HCT116 (cell line): ENCODE data around the gene ARHGEF17. TPM values are rescaled to one million over a fixed set of nuclear protein-coding genes. Genes with fewer than 3 reads are reported as not detected.

Experiments used
- ATAC-seq: fragments of 200-7000 bp; cut with Tn5 transposase; 2 replicates; pipeline ENCODE4 v1.9.1; 2020; ENCODE audit warnings: mild to moderate bottlenecking, moderate library complexity
- BruUV-seq: library from RNA; stranded (reverse); fragments of 400-500 nt; replicated peaks from 2 replicates; lab custom pipeline; 2021; lab: Mats Ljungman, UMichigan
- CTCF ChIA-PET: fragments of 300-600 bp; sonication (Branson Sonifier 250); formaldehyde crosslinking; loops from one replicate; lab custom pipeline; 2021; ENCODE audit warnings: antibody characterized with exemption; lab: Charles Lee
- POLR2A ChIA-PET: fragments of 300-600, 350-600 bp; sonication (Branson Sonifier 250); formaldehyde crosslinking; loops from one replicate; lab custom pipeline; 2021; ENCODE audit warnings: antibody characterized with exemption; lab: Charles Lee
- RAD21 ChIA-PET, 2 experiments: fragments of 300-600 bp; sonication (Branson Sonifier 250); formaldehyde crosslinking; loops; one replicate each; lab custom pipeline; 2023; ENCODE audit warnings: low total read pairs in 2 of 2; ENCODE audit not compliant: uncharacterized antibody in 2 of 2, unreplicated experiment in 2 of 2, low non-redundant PET in 1 of 2; lab: Charles Lee
- DNase-seq: peaks from one replicate; pipeline ENCODE4 v3.0.0-alpha.2; 2010; ENCODE audit warnings: low read depth, low spot score
- H2AFZ ChIP-seq: fragments of 200-600 bp; shearing (Covaris generic), sonication (generic); 2 replicates; pipeline ENCODE4 v1.6.1; 2017; ENCODE audit warnings: low read depth, mixed run types, mixed read lengths, antibody characterized with exemption, low read length; ENCODE audit not compliant: poor library complexity, severe bottlenecking
- H3K27ac ChIP-seq: 2 replicates; pipeline ENCODE4 v1.5.1; 2012; ENCODE audit warnings: low read depth, low read length
- H3K27me3 ChIP-seq: fragments of 200-600 bp; sonication (generic); 2 replicates; pipeline ENCODE4 v1.6.1; 2016; ENCODE audit warnings: mixed run types, low read length, mixed read lengths; ENCODE audit not compliant: insufficient read depth
- H3K36me3 ChIP-seq, 2 experiments: fragments of 200-500 bp in 1 of 2; fragments of 200-600 bp in 1 of 2; sonication (Bioruptor generic) in 1 of 2; sonication (generic) in 1 of 2; 2 replicates each; pipeline versions ENCODE4 v1.5.1 to v1.6.1; 2014 to 2016; ENCODE audit warnings: low read length in 2 of 2, inconsistent platforms in 1 of 2, mixed read lengths in 1 of 2, mixed run types in 1 of 2; ENCODE audit not compliant: insufficient read depth in 2 of 2, control insufficient read depth in 1 of 2
- H3K4me1 ChIP-seq, 2 experiments: fragments of 200-600 bp in 1 of 2; sonication (generic) in 1 of 2; 2 replicates each; pipeline versions ENCODE4 v1.5.1 to v1.6.1; 2012 to 2017; ENCODE audit warnings: low read length in 2 of 2, inconsistent platforms in 1 of 2, mild to moderate bottlenecking in 1 of 2, mixed read lengths in 1 of 2, mixed run types in 1 of 2, moderate library complexity in 1 of 2; ENCODE audit not compliant: insufficient read depth in 2 of 2, control insufficient read depth in 1 of 2
- H3K4me2 ChIP-seq: fragments of 200-600 bp; sonication (generic); 2 replicates; pipeline ENCODE4 v1.6.1; 2017; ENCODE audit warnings: mixed run types, low read length, mixed read lengths
- H3K4me3 ChIP-seq, 2 experiments: fragments of 200-600 bp in 1 of 2; sonication (generic) in 1 of 2; replicated peaks in 1 of 2; 2 replicates each; pipeline ENCODE4 v1.5.1; 2011 to 2016; ENCODE audit warnings: low read length in 2 of 2, control low read depth in 1 of 2, low read depth in 1 of 2, mild to moderate bottlenecking in 1 of 2, mixed read lengths in 1 of 2, mixed run types in 1 of 2
- H3K79me2 ChIP-seq: fragments of 200-600 bp; sonication (generic); 2 replicates; pipeline ENCODE4 v1.6.1; 2017; ENCODE audit warnings: mild to moderate bottlenecking, mixed run types, low read length, moderate library complexity, mixed read lengths; ENCODE audit not compliant: insufficient read depth
- H3K9ac ChIP-seq: fragments of 200-600 bp; sonication (generic); 2 replicates; pipeline ENCODE4 v1.6.1; 2016; ENCODE audit warnings: low read length, mixed read lengths
- H3K9me2 ChIP-seq: fragments of 200-600 bp; sonication (generic), shearing (Covaris generic); 2 replicates; pipeline ENCODE4 v1.6.1; 2017; ENCODE audit warnings: mixed run types, mild to moderate bottlenecking, moderate library complexity; ENCODE audit not compliant: insufficient read depth
- H3K9me3 ChIP-seq, 2 experiments: fragments of 200-500 bp in 1 of 2; fragments of 200-600 bp in 1 of 2; sonication (Bioruptor generic) in 1 of 2; sonication (generic) in 1 of 2; 2 replicates each; pipeline ENCODE4 v1.6.1; 2014 to 2017; ENCODE audit warnings: low read length in 2 of 2, mixed read lengths in 2 of 2, inconsistent platforms in 1 of 2, low read depth in 1 of 2, mild to moderate bottlenecking in 1 of 2, mixed run types in 1 of 2, moderate library complexity in 1 of 2; ENCODE audit not compliant: control insufficient read depth in 1 of 2, insufficient read depth in 1 of 2
- H4K20me1 ChIP-seq: fragments of 200-600 bp; sonication (generic), shearing (Covaris generic); 2 replicates; pipeline ENCODE4 v1.6.1; 2017; ENCODE audit warnings: mixed run types, mild to moderate bottlenecking, moderate library complexity; ENCODE audit not compliant: insufficient read depth
- ATF3 ChIP-seq: IDR thresholded peaks from 2 replicates; pipeline ENCODE4 v1.6.1; 2012
- CBX3 ChIP-seq: IDR thresholded peaks from 2 replicates; pipeline ENCODE4 v1.6.1; 2012; ENCODE audit warnings: low read depth
- CEBPB ChIP-seq: IDR thresholded peaks from 2 replicates; pipeline ENCODE4 v1.6.1; 2012; ENCODE audit warnings: low read depth
- CTCF ChIP-seq, 3 experiments: fragments of 200-600 bp in 1 of 3; sonication (generic) in 1 of 3; IDR thresholded peaks in 2 of 3; conservative IDR thresholded peaks in 1 of 3; 2 replicates each; pipeline ENCODE4 v1.5.1; 2012 to 2017; ENCODE audit warnings: low read depth in 2 of 3, low read length in 2 of 3, antibody characterized with exemption in 1 of 3, borderline replicate concordance in 1 of 3, control low read depth in 1 of 3, mild to moderate bottlenecking in 1 of 3, mixed read lengths in 1 of 3, mixed run types in 1 of 3, moderate library complexity in 1 of 3; ENCODE audit not compliant: insufficient read depth in 1 of 3
- EGR1 ChIP-seq: IDR thresholded peaks from 2 replicates; pipeline ENCODE4 v1.6.1; 2012; ENCODE audit warnings: low read depth
- ELF1 ChIP-seq: IDR thresholded peaks from 2 replicates; pipeline ENCODE4 v1.6.1; 2012; ENCODE audit warnings: low read depth, borderline replicate concordance
- EZH2 ChIP-seq: fragments of 200-600 bp; sonication (generic); IDR thresholded peaks from 2 replicates; pipeline ENCODE4 v1.6.1; 2017; ENCODE audit warnings: antibody characterized with exemption, mixed run types
- FOSL1 ChIP-seq: IDR thresholded peaks from 2 replicates; pipeline ENCODE4 v1.6.1; 2012; ENCODE audit warnings: low read depth
- JUND ChIP-seq: IDR thresholded peaks from 2 replicates; pipeline ENCODE4 v1.6.1; 2012
- POLR2A ChIP-seq: IDR thresholded peaks from 2 replicates; pipeline ENCODE4 v1.7.0; 2011; ENCODE audit warnings: borderline replicate concordance; ENCODE audit not compliant: insufficient read depth, insufficient read length; ENCODE audit errors: extremely low read depth
- POLR2AphosphoS5 ChIP-seq: IDR thresholded peaks from 2 replicates; pipeline ENCODE4 v1.6.1; 2011; ENCODE audit warnings: mild to moderate bottlenecking, low read depth, low read length, moderate library complexity
- RAD21 ChIP-seq: IDR thresholded peaks from 2 replicates; pipeline ENCODE4 v1.6.1; 2012; ENCODE audit warnings: low read depth, mild to moderate bottlenecking
- SP1 ChIP-seq: IDR thresholded peaks from 2 replicates; pipeline ENCODE4 v1.6.1; 2012; ENCODE audit warnings: low read depth
- SRF ChIP-seq: IDR thresholded peaks from 2 replicates; pipeline ENCODE4 v1.6.1; 2012; ENCODE audit warnings: low read depth
- ZBTB33 ChIP-seq: IDR thresholded peaks from 2 replicates; pipeline ENCODE4 v1.6.1; 2011; ENCODE audit warnings: mild to moderate bottlenecking, low read length, moderate library complexity; ENCODE audit not compliant: insufficient replicate concordance; ENCODE audit errors: extremely low read depth
- ZFX ChIP-seq: fragments of 450-650 bp; IDR thresholded peaks from 2 replicates; pipeline ENCODE4 v1.6.1; 2017
- intact Hi-C: fragments of 100-400 bp; cut with micrococcal nuclease; formaldehyde crosslinking; loops from 2 replicates; pipeline ENCODE4 v1.10.0; 2022
- total RNA-seq: library from RNA; stranded (reverse); gene quantifications from one replicate; pipeline ENCODE4 v1.2.1, GENCODE V29; 2021; ENCODE audit not compliant: unreplicated experiment

The ARHGEF17 gene
- total RNA-seq, 1 experiment from 2014 or later: 18.2 TPM

GRCh38 chr11:73406131-73406530 is 98.1 kb downstream of the ARHGEF17 start:
- CTCF ChIA-PET: interaction anchor here (1.0 kb wide), 1 partner anchor 83 kb away, joined by 3 read pairs; no protein-coding TSS in a partner anchor
- no peak overlapping the region for H3K4me3 ChIP-seq
- H3K36me3 ChIP-seq: peaks cover 0 to 4% of the 10 kb centered on the region in 2 experiments; a peak in 1 of 4 replicates
- no peaks in the 10 kb centered on the region for H3K27me3 ChIP-seq
- H3K9me2 ChIP-seq: no peaks in the 10 kb centered on the region
- H3K9ac ChIP-seq: no peak overlapping the region
- no peak for DNase-seq
- H4K20me1 ChIP-seq: no peaks in the 10 kb centered on the region
- RAD21 ChIA-PET: no interaction called here
- TF ChIP-seq POLR2A (no peak), RAD21 (no peak), FOSL1 (no peak), POLR2AphosphoS5 (no peak)
- TF ChIP-seq, all 23 proteins: peak for 0
- no peak overlapping the region for H3K27ac ChIP-seq
- H3K4me2 ChIP-seq: no peak overlapping the region
- H2AFZ ChIP-seq: no peak overlapping the region
- no peak for ATAC-seq
- no peaks in the 10 kb centered on the region for H3K9me3 ChIP-seq
- BruUV-seq: no TSS peak
- H3K4me1 ChIP-seq: no peaks in the 10 kb centered on the region
- intact Hi-C loops: no loop called here
- H3K79me2 ChIP-seq: no peaks in the 10 kb centered on the region
- POLR2A ChIA-PET: no interaction called here

- DNase-seq (no peak), ATAC-seq (no peak)
- Histone ChIP-seq H3K79me2 (no peaks in the 10 kb centered on the region), H3K36me3 (peaks cover 0 to 4% of the 10 kb centered on the region in 2 experiments; a peak in 1 of 4 replicates), H3K9me2 (no peaks in the 10 kb centered on the region), H3K27me3 (no peaks in the 10 kb centered on the region), H3K4me3 (no peak overlapping the region), H4K20me1 (no peaks in the 10 kb centered on the region), H3K27ac (no peak overlapping the region), H2AFZ (no peak overlapping the region), H3K4me2 (no peak overlapping the region), H3K9ac (no peak overlapping the region), H3K4me1 (no peaks in the 10 kb centered on the region), H3K9me3 (no peaks in the 10 kb centered on the region)
- CTCF ChIA-PET: interaction anchor here (0.9 to 1.0 kb wide), 3 partner anchors 13 to 254 kb away, joined by 3 to 5 read pairs (median 3); no protein-coding TSS in a partner anchor
- POLR2A ChIA-PET: no interaction called here
- BruUV-seq: no TSS peak
- intact Hi-C loops: no loop called here
- RAD21 ChIA-PET: no interaction called here
- TF ChIP-seq FOSL1 (no peak), CEBPB (no peak), CBX3 (no peak), CTCF (IDR thresholded peaks at IDR 0.05 in 2 of 3, conservative IDR thresholded peaks at IDR 0.05 in 1 of 3; ENCODE audit: borderline replicate concordance in 1 of 3, insufficient read depth in 1 of 3, low read depth in 2 of 3, low read length in 2 of 3) (no peak), EZH2 (no peak), JUND (no peak), SP1 (no peak), POLR2AphosphoS5 (no peak), SRF (no peak), ZBTB33 (no peak), ATF3 (no peak), ZFX (no peak), EGR1 (no peak), ELF1 (no peak)
Observed at GRCh38 chr11:73406619-73407018, 98.5 kb downstream of the ARHGEF17 start.
